ENCODE results near the gene TMPRSS11A.

TMPRSS11A gene

GRCh38 chr4:67911638-67912037, 51.7 kb downstream of the TMPRSS11A start:
- no peak for ATAC-seq

GRCh38 chr4:67911141-67911540, 52.2 kb downstream of the TMPRSS11A start:
- no peak for ATAC-seq

- no peak for ATAC-seq
Measured at GRCh38 chr4:67910585-67910905, 52.7 kb downstream of the TMPRSS11A start.

GRCh38 chr4:67909905-67910584, 53.2 kb downstream of the TMPRSS11A start:
- no peak for ATAC-seq

GRCh38 chr4:67907650-67908049, 55.6 kb downstream of the TMPRSS11A start:
- no peak for ATAC-seq

- no peak for ATAC-seq
Measured at GRCh38 chr4:67899096-67899495, 64.2 kb downstream of the TMPRSS11A start.

GRCh38 chr4:67897686-67898085, 65.6 kb downstream of the TMPRSS11A start:
- no peak for ATAC-seq

- ATAC-seq, result no peak
Measured at GRCh38 chr4:67896421-67897065, 66.8 kb downstream of the TMPRSS11A start.

GRCh38 chr4:67894659-67895058, 68.6 kb downstream of the TMPRSS11A start:
- ATAC-seq, result no peak

- no peak for ATAC-seq
Measured at GRCh38 chr4:67892905-67893304, 70.4 kb downstream of the TMPRSS11A start.

GRCh38 chr4:67892253-67892652, 71.0 kb downstream of the TMPRSS11A start:
- no peak for ATAC-seq

- no peak for ATAC-seq
Measured at GRCh38 chr4:67891645-67892044, 71.6 kb downstream of the TMPRSS11A start.

GRCh38 chr4:67886281-67886680, 77.0 kb downstream of the TMPRSS11A start:
- ATAC-seq, result no peak

GRCh38 chr4:67885762-67886161, 77.5 kb downstream of the TMPRSS11A start:
- no peak for ATAC-seq

GRCh38 chr4:67884701-67885100, 78.6 kb downstream of the TMPRSS11A start:
- no peak for ATAC-seq

- ATAC-seq, result no peak
Measured at GRCh38 chr4:67883902-67884301, 79.4 kb downstream of the TMPRSS11A start, which contains the start of gene TMPRSS11D. Gene TMPRSS11D, minus strand, starts transcription at chr4:67884002. Its CDS starts 69 bp downstream, at chr4:67883933.

- no peak for ATAC-seq
Measured at GRCh38 chr4:67883458-67883857, 79.8 kb downstream of the TMPRSS11A start.

- ATAC-seq, result no peak
Measured at GRCh38 chr4:67880866-67881610, 82.3 kb downstream of the TMPRSS11A start.

- no peak for ATAC-seq
Measured at GRCh38 chr4:67879486-67879885, 83.8 kb downstream of the TMPRSS11A start.

GRCh38 chr4:67877086-67877485, 86.2 kb downstream of the TMPRSS11A start:
- ATAC-seq, result no peak

- ATAC-seq, result no peak
Measured at GRCh38 chr4:67874986-67875385, 88.3 kb downstream of the TMPRSS11A start.

GRCh38 chr4:67873116-67873515, 90.2 kb downstream of the TMPRSS11A start:
- ATAC-seq, result no peak

GRCh38 chr4:67871867-67872266, 91.4 kb downstream of the TMPRSS11A start:
- ATAC-seq, result no peak

Data from activated CD4-positive, CD25-positive, alpha-beta regulatory T cell treated with anti-CD3 and anti-CD28 coated beads, Interleukin-2, amount 50 U/mL, for 24 hours (primary cell).